Measurements from ENCODE around the gene RELT. TPM values are rescaled to one million over a fixed set of nuclear protein-coding genes. Genes with fewer than 3 reads are reported as not detected.

The RELT gene
- polyA plus RNA-seq, 1 donor, result 3.5 TPM

DNA sequence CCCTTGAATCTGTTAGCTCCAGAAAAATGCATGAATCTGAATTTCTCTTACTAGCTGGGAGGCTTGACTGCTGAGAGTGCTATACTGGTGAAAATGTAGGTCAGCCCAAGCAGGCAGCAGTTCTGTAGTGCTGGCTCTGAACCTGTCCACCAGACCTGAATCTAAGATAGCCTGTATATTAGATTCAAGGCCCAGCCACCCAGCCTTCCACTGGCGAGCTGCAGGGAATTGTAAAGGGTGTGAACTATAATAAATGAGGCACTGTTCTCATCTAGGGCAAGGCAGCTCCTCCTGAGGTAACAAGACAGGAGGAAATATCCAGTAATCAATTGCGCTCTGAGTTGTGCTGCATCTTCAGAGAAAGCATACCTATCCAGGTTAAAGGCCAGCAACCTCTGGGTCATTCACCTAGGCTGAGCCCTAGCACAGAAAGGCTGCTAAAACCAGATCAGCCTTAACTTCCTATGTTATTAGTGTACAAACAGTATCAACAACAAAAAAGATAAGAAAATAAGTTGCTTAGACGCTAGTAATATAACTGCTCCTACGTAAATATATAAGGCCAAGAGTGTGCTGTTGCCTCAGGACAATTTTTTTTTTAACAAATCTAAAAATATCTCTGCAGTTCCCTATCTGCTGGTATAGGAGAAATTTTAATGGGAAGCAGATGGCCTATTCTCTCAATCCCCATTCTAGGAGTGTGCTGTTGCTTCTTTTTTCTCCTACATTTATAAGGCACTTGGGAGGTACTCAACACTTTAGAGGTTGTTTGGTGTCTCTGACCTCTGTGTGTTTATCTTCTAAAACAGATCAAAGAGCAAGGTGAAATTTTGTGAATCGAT is 63.0 kb downstream of the RELT start:
- DNase-seq, result no peak

DNA sequence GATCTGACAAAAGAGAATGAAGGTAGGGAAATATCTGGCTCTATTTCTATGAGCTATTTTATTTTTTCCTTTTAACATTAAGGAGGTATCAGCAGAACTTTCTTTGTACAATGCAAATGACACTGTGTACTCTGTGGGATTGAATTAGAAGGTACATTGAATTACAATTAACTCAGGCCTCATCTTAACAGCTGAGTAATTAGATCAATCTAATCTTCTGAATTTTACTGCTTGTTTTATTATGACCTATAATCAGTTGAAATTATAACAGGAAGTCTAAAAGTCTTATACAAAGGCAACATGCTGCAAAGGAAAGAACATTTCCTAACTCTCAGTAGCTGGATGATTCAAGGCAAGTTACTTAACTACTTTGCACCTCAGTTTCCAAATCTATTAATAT is 69.8 kb downstream of the RELT start:
- no peak for DNase-seq

DNA sequence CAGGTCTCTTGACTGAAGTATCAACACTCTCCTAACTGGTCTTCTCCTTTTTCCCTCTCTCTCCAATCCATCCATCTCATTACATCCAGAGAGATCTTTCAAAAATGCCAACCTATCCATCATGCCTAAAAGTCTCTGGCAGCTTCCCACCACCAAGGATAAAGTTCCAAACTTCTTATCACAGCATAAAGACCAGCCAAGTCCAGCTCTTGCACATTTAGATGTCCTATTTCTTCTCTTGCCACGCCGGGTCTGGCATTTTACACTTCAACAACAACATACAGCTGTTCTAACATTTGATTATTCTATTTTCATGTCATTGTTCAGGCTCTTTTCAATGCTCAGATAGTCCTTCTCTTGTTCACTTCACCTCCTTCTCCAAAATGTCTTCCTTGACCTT is 70.6 kb downstream of the RELT start:
- DNase-seq, result no peak

Other genes starting within 250 kb of the RELT start
- 48.4 TPM for gene FCHSD2, start 234.1 kb upstream of the RELT start, polyA plus RNA-seq (ENCODE audit: insufficient read length)
- 0.58 TPM for gene P2RY2, start 158.1 kb upstream of the RELT start, polyA plus RNA-seq (ENCODE audit: insufficient read length)
- gene P2RY6, start 104.1 kb upstream of the RELT start, polyA plus RNA-seq (ENCODE audit: insufficient read length), result 0.85 TPM
- gene ARHGEF17, start 68.1 kb upstream of the RELT start, polyA plus RNA-seq (ENCODE audit: insufficient read length), result 94.4 TPM
- gene FAM168A, start 221.7 kb downstream of the RELT start, polyA plus RNA-seq (ENCODE audit: insufficient read length), result 49.7 TPM

All from left kidney (tissue), 2 donors.